Measurements from ENCODE around the gene ZMYM2.

DNA sequence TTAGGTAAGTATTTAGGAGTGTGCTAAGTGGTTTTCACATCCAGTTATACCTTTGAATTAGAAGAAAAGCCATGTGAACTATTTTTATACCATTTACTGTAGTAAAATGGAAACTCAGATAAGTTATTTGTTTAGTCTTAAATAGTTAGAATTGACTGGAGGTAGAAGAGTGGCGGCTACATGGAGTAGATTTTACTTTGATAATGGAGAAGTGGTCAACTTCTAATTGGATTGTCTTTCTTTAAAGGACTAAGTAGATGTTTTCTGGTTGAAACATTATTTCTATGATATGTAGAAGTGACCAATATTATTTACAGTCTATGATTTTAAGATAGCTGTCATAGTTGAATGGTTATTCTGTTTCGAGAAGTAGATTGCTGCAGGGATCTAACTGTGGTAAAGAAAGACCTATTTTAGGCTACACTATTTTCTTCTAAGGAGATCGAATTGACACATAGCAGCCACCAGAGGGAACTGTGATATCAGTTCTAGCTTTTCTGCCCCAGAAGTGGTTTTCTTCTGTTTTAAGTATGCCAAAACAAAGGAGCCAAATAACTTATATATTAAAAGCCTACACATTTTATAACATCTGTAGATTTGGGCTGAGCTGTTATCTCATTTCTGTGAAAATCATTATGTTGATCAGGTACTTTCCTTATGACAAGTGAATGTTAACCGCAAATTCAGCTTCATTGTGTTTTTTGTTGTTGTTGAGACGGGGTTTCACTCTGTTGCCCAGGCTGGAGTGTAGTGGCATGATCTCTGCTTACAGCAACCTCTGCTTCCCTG, 26.1 kb downstream of the ZMYM2 start:
- TF ChIP-seq, protein P1, sequence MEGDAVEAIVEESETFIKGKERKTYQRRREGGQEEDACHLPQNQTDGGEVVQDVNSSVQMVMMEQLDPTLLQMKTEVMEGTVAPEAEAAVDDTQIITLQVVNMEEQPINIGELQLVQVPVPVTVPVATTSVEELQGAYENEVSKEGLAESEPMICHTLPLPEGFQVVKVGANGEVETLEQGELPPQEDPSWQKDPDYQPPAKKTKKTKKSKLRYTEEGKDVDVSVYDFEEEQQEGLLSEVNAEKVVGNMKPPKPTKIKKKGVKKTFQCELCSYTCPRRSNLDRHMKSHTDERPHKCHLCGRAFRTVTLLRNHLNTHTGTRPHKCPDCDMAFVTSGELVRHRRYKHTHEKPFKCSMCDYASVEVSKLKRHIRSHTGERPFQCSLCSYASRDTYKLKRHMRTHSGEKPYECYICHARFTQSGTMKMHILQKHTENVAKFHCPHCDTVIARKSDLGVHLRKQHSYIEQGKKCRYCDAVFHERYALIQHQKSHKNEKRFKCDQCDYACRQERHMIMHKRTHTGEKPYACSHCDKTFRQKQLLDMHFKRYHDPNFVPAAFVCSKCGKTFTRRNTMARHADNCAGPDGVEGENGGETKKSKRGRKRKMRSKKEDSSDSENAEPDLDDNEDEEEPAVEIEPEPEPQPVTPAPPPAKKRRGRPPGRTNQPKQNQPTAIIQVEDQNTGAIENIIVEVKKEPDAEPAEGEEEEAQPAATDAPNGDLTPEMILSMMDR (IDR thresholded peaks at IDR 0.05), result peak in 2 of 4 experiments; percentile 21 to 57
- TF ChIP-seq EP300 (IDR thresholded peaks at IDR 0.05) (no peak), POLR2A (IDR thresholded peaks at IDR 0.05) (no peak)
